ENCODE data around the gene DNAJC4. TPM values are rescaled to one million over a fixed set of nuclear protein-coding genes. Genes with fewer than 3 reads are reported as not detected.

DNAJC4 gene
- total RNA-seq, 4 donors from 2014 or later: 19.2 to 25.8 (median 21.6) TPM

DNA sequence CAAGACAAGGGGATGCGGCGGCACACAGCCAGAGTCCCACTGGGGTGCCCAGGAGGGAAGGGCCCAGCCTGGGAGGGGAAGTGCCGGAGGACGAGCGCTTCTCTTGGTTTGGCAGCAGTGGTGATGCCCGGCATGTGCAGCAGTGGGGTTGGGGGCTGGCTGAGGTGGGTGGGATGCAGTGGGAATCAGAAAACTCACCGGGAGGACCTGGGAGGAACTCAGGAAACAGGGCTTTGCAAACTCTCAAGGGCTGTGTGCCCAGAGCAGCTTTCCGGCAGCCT is 20.8 kb upstream of the DNAJC4 start:
- DNase-seq (ENCODE audit: low spot score) (no peak), ATAC-seq (ENCODE audit: low FRiP score) (no peak)
- TF ChIP-seq, protein P1, sequence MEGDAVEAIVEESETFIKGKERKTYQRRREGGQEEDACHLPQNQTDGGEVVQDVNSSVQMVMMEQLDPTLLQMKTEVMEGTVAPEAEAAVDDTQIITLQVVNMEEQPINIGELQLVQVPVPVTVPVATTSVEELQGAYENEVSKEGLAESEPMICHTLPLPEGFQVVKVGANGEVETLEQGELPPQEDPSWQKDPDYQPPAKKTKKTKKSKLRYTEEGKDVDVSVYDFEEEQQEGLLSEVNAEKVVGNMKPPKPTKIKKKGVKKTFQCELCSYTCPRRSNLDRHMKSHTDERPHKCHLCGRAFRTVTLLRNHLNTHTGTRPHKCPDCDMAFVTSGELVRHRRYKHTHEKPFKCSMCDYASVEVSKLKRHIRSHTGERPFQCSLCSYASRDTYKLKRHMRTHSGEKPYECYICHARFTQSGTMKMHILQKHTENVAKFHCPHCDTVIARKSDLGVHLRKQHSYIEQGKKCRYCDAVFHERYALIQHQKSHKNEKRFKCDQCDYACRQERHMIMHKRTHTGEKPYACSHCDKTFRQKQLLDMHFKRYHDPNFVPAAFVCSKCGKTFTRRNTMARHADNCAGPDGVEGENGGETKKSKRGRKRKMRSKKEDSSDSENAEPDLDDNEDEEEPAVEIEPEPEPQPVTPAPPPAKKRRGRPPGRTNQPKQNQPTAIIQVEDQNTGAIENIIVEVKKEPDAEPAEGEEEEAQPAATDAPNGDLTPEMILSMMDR (IDR thresholded peaks at IDR 0.05): no peak

DNA sequence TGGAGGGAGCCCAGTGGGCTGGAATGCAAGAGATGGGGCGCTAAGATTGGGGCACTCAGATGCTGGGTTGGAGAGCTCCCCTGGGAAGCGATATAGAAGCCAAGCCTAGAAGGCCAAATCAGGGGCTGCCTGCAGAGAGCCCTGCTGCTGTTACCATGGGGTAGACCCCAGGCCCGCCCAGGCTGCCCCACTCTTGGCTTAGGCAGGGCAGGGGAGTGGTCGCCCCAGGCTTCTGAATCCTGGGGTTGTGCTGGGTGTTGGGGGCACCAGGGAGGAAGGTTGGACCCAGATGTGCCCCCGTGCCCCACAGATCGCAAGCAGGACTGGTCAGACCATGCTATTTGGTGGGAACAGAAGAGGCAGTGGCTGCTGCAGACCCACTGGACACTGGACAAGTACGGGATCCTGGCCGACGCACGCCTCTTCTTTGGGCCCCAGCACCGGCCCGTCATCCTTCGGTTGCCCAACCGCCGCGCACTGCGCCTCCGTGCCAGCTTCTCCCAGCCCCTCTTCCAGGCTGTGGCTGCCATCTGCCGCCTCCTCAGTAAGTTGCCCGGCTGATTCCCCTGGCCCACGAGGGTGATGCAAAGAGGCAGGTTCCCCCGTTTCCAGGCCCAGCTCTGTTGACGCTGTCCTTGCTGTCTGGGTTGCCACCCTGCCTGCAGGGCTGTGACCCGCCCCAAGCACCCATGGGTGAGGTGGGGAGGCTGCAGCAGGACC is 19.9 kb upstream of the DNAJC4 start:
- DNase-seq (ENCODE audit: low spot score) (no peak), ATAC-seq (ENCODE audit: low FRiP score) (no peak)
- TF ChIP-seq, protein P1 (IDR thresholded peaks at IDR 0.05): no peak

DNA sequence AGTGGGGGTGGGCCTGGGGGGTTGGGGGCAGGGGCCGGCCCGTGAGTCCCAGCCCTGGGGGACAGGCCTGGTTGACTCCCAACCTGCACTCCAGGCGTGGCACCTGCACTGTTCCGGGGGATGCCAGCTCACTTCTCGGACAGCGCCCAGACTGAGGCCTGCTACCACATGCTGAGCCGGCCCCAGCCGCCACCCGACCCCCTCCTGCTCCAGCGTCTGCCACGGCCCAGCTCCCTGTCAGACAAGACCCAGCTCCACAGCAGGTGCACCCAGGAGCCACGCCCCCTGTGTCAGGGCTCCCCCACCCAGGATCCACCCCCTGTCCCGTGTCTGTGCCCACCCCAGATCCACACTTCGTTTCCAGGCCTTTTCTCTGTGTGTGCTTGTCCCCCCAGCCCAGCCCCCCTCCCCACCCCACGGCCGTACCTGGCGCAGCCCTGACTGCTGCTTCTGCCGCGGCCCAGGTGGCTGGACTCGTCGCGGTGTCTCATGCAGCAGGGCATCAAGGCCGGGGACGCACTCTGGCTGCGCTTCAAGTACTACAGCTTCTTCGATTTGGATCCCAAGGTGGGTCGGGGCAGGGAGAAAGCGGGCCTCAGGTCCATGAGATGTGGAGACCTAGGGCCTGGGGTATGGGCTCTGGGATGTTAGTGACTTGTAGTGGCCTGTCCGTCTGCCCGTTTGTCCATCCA is 19.0 kb upstream of the DNAJC4 start:
- DNase-seq (ENCODE audit: low spot score) (no peak), ATAC-seq (ENCODE audit: low FRiP score) (no peak)
- TF ChIP-seq, protein P1 (IDR thresholded peaks at IDR 0.05): no peak

DNA sequence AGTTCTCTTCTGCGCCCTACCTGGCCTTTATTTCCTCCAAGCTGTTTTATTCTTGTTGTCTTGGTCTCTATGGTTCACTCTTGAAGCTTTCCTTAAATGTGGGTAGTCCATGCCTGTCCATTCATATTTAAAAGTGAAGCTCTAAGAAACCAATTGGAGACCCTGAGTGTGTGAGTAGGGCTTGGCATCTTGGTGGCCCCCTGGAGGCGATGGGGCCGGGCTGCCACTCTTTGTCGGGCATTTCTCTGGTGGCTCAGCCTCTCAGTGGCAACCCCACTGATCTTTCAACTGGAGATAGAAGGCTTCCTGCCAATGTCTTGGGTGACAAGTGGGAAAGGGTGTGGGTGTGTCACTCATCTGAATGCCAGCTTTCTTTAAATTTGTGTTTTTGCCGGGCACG is 13.5 kb upstream of the DNAJC4 start:
- TF ChIP-seq, protein P1 (IDR thresholded peaks at IDR 0.05): no peak
- no peak for DNase-seq (ENCODE audit: low spot score)
- ATAC-seq (ENCODE audit: low FRiP score): no peak

DNA sequence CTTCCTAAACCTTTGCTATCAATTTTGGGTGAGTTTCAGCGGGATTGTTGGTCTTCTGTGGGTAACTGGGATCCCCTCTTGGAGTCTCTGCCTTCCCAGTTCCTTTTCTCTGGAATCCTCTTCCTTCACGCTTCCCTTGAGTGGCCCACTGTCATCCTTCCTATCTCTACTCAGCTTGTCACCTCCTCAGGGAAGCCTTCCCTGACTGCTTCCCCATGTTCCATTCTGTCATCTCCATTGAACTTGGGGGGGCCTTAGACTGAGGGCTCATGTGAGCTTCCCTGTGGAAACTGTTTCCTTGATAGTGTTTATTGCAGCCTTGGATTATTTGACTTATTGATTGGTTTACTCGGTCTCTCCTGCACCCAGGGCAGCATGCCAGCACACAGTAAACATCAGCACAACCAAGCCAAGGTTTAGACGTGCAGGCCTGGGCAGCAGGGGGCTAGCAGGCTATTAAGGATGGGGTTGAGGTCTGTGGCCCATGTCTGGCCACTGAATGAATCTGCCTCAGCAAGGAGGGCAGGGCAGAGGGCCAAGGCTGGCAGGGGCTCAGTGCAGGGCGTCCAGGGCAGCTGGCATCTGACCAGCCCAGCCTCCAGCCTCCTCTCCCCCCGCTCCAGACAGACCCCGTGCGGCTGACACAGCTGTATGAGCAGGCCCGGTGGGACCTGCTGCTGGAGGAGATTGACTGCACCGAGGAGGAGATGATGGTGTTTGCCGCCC is 11.6 kb upstream of the DNAJC4 start:
- TF ChIP-seq, protein P1 (IDR thresholded peaks at IDR 0.05): no peak
- ATAC-seq (ENCODE audit: low FRiP score) (peak; percentile 19), DNase-seq (ENCODE audit: low spot score) (no peak)

DNA sequence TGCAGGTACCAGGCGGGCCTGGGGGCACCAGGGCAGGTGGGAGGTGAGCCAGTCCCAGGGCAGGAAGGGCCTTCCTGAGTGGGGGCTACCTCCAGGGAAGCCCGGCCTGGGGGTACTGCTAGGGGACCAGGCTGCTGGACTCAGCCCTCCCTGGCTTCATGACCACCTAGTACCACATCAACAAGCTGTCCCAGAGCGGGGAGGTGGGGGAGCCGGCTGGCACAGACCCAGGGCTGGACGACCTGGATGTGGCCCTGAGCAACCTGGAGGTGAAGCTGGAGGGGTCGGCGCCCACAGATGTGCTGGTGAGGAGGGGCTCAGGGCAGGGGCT is 11.0 kb upstream of the DNAJC4 start:
- ATAC-seq (ENCODE audit: low FRiP score): peak; percentile 30
- TF ChIP-seq, protein P1 (IDR thresholded peaks at IDR 0.05): no peak
- DNase-seq (ENCODE audit: low spot score): no peak

All from omental fat pad (tissue), 4 donors.